ENCODE data around the gene LDB2. TPM values are rescaled to one million over a fixed set of nuclear protein-coding genes. Genes with fewer than 3 reads are reported as not detected.

LDB2 gene
- total and polyA plus RNA-seq, 2 experiments from 2014 or later, result 48.6 to 80.1 TPM

DNA sequence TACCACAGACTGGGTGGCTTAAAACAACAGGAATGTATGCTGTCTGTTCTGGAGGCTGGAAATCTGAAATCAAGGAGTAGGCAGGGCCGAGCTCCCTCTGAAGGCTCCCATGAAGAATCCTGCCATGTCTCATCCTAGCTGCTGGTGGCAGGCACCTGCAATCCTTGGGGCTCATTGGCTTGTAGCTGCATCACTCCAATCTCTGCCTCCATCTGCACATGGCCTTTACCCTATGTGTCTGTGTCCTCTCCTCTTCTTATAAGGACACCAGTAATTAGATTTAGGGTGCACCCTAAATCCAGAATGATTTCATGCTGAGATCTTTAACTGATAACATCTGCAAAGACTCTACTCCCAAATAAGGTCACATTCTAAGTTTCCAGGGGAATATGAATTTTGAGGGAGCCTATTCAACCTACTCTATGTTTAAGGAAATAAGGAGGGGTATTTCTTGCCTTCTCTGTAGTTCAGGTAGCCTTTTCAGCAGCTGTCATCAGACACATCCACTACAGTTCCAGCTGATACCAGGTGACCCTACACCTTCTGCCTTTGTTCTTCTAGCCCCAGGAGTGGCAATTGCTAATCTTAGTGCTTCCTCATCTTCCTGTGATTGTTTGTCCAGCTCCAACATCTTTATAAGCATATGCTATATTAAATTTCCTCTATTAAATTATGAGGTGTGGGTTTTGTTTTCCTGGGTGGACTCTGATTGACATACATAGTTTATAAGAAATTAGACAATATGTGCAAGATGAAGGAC, 377.1 kb downstream of the LDB2 start:
- H3K4me3 Mint-ChIP-seq, result no peak overlapping the region
- no peaks in the 10 kb centered on the region; the same call in 1 of the 2 replicates for H4K20me1 ChIP-seq (replicated peaks; ENCODE audit: insufficient read depth)
- no peak for TF ChIP-seq ZNF114 (CRISPR knock-in tag; IDR thresholded peaks at IDR 0.05)
- no peak for TF ChIP-seq CREB1 (CRISPR knock-in tag; IDR thresholded peaks at IDR 0.05; ENCODE audit: low read depth)
- no peak for TF ChIP-seq ETS1 (IDR thresholded peaks at IDR 0.05)
- no peak for TF ChIP-seq ZNF331 (CRISPR knock-in tag; IDR thresholded peaks at IDR 0.05; ENCODE audit: low read depth)
- no peak for TF ChIP-seq JUNB (IDR thresholded peaks at IDR 0.05; ENCODE audit: unreplicated experiment)
- TF ChIP-seq EZH2 (IDR thresholded peaks at IDR 0.05; ENCODE audit: low read depth, unreplicated experiment), result no peak
- TF ChIP-seq ZNF462 (CRISPR knock-in tag; IDR thresholded peaks at IDR 0.05), result no peak
- H3K4me1 ChIP-seq (ENCODE audit: insufficient read depth), result no peaks in the 10 kb centered on the region
- H3K9me2 ChIP-seq (ENCODE audit: insufficient read depth), result no peaks in the 10 kb centered on the region
- H3K79me2 ChIP-seq (replicated peaks; ENCODE audit: insufficient read depth), result no peaks in the 10 kb centered on the region
- no peak overlapping the region for H3K4me3 ChIP-seq
- no peaks in the 10 kb centered on the region for H3K9me3 Mint-ChIP-seq
- ATAC-seq (no peak), DNase-seq (ENCODE audit: low spot score) (no peak)
- no peaks in the 10 kb centered on the region for H3K27me3 ChIP-seq (ENCODE audit: insufficient read depth)
- no peak overlapping the region for H3K27ac ChIP-seq (ENCODE audit: low read depth)
- H3F3A ChIP-seq (replicated peaks; ENCODE audit: low read depth), result no peaks in the 10 kb centered on the region
- no peaks in the 10 kb centered on the region for H3K27me3 Mint-ChIP-seq (ENCODE audit: insufficient read depth, low read depth, poor library complexity)
- H3K27ac Mint-ChIP-seq, result no peak overlapping the region
- no peak overlapping the region for H2AFZ ChIP-seq
- no peak overlapping the region for H3K4me2 ChIP-seq
- H3K36me3 ChIP-seq (ENCODE audit: insufficient read depth), result no peaks in the 10 kb centered on the region
- H3K36me3 Mint-ChIP-seq (ENCODE audit: low read depth), result no peaks in the 10 kb centered on the region
- H3K4me1 Mint-ChIP-seq, result peaks cover 9% of the 10 kb centered on the region
